Stimulated activated CD8-positive, alpha-beta memory T cell treated with anti-CD3 and anti-CD28 coated beads, Interleukin-4, amount 100 ng/mL, for 4 hours (primary cell): ENCODE data around the gene SYT9.

ENCODE experiments used
- DNase-seq, 2 donors: peaks; one replicate each; pipeline ENCODE4 v3.0.0-alpha.2; 2020; ENCODE audit warnings: low read depth in 2 of 2, low spot score in 1 of 2

Gene SYT9

DNA sequence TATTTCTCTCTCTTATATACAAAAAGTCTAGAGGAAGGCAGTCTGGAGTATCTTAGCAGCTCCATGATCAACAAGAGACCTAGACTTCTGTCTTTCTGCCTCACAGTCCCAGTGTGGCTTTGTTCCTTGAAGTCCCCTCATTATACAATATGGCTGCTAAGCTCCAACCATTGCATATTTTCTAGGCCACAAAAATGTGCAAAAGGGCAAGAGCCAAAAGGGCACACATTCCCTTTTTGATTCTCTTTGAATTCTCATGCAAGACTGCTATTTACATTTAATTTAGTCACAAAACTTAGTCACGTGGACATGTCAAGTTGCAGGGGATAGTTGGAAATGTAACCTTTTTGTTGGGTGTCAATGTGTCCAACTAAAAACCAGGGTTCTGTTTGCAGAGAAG lies 169.4 kb downstream of the SYT9 start:
- DNase-seq: no peak

GRCh38 chr11:7422544-7423331 lies 171.0 kb downstream of the SYT9 start:
- DNase-seq: no peak

DNA sequence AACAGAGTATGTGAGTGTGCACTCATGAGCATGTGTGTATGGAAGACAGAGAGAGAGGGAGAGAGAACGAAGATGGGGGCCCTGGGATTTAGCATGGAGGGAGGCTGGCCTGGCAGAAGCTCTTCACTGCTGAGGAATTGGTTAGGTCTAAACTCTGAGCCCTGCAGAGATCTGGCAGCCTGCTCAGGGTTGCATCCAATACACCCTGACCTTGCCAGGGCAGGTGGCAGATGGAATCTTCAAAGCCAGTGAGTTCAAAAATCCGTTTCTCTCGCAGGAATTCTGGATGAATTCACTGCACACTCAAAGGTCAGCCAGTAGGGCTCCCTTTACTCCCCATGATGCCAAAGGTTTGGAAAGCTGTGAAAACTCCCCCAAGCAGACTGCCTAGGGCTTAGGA lies 172.2 kb downstream of the SYT9 start:
- no peak for DNase-seq

GRCh38 chr11:7427733-7428132 lies 176.0 kb downstream of the SYT9 start:
- DNase-seq: no peak

DNA sequence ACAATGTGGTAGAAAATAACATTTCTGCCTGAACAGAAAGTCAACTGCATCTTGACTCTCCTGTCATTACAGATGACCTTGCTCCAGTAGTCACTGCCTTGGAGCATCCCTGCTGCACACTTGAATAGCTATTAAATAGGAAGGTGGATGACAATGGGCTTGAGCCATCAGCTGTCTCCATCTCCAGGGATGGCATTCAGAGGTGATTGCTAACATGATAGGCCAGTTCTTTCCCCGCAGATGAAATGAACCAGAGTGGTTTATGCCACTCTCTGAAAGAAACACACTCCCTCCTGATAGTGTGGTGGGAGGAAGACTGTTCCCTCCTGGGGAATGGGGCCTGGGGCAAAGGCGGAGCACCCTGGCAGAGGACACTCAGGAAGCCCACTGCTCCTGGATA lies 176.5 kb downstream of the SYT9 start:
- DNase-seq: no peak

GRCh38 chr11:7430496-7430895 lies 178.8 kb downstream of the SYT9 start:
- no peak for DNase-seq

DNA sequence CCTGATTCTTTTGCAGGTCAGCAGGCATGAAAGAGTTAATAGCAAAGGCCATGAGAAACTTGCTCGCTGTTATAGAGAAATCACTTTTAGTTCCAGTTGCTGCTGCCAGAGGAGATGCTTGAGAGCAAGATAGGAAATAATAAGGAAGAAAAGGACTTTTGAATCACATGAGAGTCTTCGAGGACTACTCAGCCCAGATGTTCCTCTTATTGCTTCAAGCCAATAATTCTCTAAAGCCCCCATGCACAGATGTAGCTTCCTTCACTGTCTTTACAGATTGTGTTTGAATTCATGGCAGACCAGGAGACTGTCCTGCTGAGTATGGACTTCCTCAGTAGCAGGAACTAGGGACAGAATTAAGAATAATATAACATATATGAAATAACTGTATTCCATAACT lies 183.5 kb downstream of the SYT9 start:
- no peak for DNase-seq

DNA sequence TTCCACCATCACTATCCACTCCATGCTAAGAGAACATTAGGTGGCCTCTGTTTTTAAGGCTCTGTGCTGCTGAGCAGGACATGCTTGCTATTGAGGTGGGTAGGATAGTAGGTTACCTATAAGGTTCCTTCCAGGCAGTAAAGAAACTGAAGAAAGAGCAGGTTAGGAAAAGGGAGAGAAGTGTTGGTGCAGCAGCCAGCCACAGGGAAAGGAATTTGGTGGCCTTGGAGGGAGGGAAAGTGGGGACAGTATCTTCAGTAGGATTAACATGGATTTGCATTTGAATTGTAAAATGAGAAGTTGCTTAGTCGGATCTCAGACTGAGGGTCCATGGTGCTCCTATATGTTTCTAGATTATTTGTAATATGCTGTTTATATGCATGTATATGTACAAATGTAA lies 184.4 kb downstream of the SYT9 start:
- no peak for DNase-seq

GRCh38 chr11:7436657-7437056 lies 185.0 kb downstream of the SYT9 start:
- no peak for DNase-seq

DNA sequence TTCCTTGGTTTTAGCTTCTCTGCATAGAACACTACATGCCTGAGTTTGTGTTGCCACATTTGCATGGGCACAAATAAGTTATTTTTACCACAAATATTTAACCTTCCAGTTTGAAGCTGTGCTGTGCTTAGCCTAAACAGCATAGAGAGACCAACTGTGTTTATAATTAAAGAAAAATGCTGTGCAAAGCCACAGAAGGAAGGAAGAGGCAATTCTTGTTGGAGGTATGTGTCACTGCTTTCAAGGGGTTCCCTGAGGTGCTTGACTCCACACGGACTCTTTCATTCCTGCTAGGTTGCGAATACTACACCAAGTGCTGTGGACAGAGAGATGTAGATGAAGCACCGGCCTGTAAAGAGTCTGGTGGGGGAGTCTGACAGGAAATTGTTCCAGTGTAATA lies 186.0 kb downstream of the SYT9 start:
- no peak for DNase-seq

- DNase-seq: no peak
Observed at GRCh38 chr11:7439746-7440320, 188.1 kb downstream of the SYT9 start.

DNA sequence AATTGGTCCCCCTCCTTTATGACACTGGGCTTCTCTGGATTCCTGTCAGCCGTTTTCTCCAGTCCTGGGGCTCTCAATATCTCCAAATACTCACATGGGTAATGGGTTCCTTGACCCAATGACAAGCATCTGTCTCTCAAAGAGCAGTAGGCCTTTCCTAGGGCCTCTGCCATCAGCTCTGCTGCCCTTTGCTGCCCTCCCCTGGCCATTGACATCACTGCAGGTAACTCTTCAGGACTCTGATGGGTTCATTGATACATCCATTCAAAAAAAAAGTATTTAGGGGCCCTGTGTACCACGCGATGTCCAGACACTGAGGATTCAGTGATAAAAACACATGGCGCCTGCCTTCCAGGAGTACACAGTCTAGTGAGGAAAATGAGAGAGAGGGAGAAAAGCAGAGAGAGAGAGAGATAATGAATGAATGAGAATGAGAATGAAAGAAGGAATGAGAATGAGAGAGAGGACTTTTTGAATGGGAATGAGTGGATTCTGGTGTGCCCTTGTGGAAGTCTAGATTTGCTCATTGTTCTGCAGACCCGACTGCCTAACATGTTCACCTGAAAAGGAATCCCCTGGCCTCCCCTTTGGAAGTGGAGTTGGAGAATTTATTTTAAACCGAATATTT lies 191.0 kb downstream of the SYT9 start:
- DNase-seq: peak; percentile 13 to 42

GRCh38 chr11:7444091-7444981 lies 192.6 kb downstream of the SYT9 start:
- no peak for DNase-seq

DNA sequence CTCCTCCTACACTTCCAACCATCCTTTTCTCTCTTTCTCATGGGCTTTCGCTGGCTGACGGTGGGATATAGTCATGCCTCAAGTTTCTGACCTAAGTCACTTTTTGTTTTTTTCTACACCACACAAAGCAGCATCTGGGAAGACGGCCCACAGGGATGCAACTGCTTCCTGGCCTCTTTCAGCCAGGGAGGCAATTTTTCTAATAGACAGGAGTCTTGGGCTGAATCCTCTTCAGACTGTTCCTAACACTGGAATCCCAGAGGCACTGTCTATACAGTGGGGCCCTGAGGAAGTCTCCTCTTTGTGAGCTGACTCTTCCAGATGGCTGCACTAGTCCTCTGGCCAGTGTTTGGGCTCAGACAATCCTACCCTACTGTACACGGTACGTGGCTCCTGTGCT lies 193.9 kb downstream of the SYT9 start:
- DNase-seq: no peak

DNA sequence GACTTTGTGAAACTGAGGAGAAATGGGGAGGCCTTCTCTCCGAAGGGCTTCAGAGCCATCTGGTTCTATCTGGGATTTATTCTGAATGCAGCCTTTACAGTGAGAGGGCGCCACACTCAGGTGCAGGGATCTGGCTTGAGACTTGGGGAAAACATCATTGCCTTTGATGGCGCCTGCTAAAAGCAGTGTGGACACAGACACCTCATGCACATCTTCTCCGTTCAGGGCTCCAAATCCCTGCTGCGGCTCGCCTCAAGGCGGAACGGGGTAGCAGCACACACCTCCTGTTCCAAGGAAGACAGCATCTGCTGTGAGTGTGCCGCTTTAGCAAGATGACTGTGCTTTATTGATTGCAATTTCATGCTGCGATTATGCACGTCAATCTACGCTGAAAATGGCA lies 196.5 kb downstream of the SYT9 start:
- DNase-seq: no peak

DNA sequence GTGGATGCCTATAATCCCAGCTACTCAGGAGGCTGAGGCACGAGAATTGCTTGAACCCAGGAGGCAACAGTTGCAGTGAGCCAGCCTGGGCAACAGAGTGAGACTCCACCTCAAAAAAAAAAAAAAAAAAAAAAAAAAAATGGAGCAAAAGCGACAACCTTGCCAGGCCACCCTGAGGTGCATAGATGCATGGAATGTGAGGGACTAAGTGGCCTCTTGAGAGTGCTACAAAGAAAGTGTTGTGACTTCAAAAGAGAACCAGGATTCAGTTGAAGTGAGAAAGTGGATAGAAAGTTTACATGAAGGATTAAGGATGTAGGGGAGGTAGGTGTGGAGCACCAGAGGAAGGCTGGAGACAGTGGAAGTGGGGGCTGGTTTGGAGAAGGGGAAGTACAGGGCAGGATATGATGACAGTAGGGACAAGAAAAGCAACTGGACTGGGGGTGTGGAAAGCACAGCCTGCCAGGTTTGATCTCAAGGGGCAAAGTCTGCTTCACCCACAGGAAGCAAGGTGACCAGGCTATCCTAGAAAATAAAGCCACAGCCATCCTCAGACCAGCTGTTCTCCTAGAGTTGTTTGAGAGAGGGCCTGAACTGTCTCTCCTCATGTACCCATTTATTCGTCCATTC lies 197.6 kb downstream of the SYT9 start:
- DNase-seq: no peak

- no peak for DNase-seq
Observed at GRCh38 chr11:7449841-7450214, 198.1 kb downstream of the SYT9 start.

GRCh38 chr11:7450836-7451235 lies 199.1 kb downstream of the SYT9 start:
- DNase-seq: no peak

DNA sequence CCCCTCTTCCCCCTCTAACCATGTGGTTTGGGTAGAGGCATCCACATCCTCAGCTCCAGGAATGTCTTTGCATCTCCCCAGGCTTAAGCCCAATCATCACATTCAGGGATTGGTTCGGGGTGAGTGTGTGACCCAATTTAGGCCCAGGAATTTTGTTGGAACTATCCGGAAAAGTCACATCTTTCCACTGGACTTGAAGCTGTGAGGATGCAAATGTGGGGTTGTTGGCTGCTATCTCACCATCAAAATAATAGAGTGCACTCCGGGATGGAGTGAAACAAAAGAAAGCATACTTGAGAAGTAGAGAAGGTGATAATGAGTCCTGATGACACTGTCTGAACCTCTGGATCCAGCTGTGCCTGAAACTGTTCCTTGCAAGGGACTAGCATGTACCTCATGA lies 199.8 kb downstream of the SYT9 start:
- DNase-seq: no peak

DNA sequence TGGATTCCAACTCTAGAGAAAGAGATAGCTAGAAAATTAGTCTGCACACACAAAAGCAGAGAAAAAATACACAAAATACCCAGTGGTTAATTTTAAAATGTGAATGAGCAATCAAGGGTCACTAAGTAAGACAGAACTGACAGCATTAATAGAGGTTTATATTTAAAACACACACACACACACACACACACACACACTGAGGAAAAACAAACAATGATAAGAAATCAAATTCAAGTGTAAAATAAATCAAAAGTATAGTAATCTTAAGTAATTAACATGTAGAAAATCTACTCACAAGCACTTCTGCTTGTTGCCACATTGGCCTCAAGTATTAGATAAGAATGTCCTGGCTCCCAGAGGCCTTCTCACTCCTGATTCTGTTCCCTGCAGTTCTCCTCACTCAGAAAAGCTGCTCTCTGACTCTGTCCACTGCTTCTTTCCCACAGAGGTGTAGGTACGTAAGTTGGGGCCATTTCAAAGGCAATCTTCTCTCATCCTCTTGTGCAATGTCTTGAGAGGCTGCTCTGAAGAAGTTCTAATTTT lies 200.3 kb downstream of the SYT9 start:
- DNase-seq: no peak

DNA sequence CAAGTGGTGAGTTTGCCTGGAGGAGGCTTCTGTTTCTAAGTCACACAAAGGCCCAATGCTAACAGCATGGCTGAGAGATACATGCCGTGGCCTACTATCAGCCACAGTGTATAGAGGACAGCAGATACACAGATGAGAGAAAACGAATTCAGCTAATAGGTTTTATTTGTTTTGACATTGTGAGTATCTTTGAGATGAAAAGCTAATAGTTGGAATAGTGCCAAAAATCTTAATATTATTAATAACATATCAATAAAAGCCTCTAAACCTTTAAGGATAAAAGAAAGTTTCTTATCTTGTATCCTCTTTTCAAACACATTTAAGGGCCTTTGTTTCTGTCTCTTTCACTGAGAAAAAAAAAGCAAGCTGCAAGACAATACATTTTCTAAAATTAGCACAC lies 203.2 kb downstream of the SYT9 start:
- DNase-seq: no peak
